Medulla oblongata (tissue), 1 donor: Measurements from ENCODE around the gene PRTN3.
"Not testable (repeated sequence)": the region's sequence is repeated elsewhere in the genome, so short reads cannot be mapped to it uniquely, and the experiment has no call there.

Experiments
- DNase-seq: peaks from one replicate; pipeline ENCODE4 v3.0.0-alpha.2; 2015; ENCODE audit errors: extremely low spot score

The PRTN3 gene

GRCh38 chr19:845707-846521 lies 5.1 kb downstream of the PRTN3 start:
- DNase-seq = no peak

- no peak for DNase-seq
These were observed 7.7 kb downstream of the PRTN3 start for GRCh38 chr19:848386-848921.

- DNase-seq = not testable (repeated sequence)
These were observed 8.4 kb downstream of the PRTN3 start for GRCh38 chr19:849195-849594.

GRCh38 chr19:850221-850978 lies 9.6 kb downstream of the PRTN3 start:
- peak; percentile 47 for DNase-seq

- DNase-seq = no peak
These were observed 10.2 kb downstream of the PRTN3 start for GRCh38 chr19:850979-851335.

- no peak for DNase-seq
These were observed 11.6 kb downstream of the PRTN3 start, which contains the start of gene ELANE for GRCh38 chr19:852136-853013. Gene ELANE (plus strand): TSS chr19:852303. CDS start chr19:852329, 26 bp downstream.

GRCh38 chr19:853014-853585 lies 12.3 kb downstream of the PRTN3 start:
- no peak for DNase-seq

GRCh38 chr19:853614-854220 lies 12.9 kb downstream of the PRTN3 start:
- not testable (repeated sequence) for DNase-seq

- no peak for DNase-seq
These were observed 13.8 kb downstream of the PRTN3 start for GRCh38 chr19:854549-854948.

- no peak for DNase-seq
These were observed 14.3 kb downstream of the PRTN3 start for GRCh38 chr19:855142-855541.

GRCh38 chr19:855566-856120 lies 14.8 kb downstream of the PRTN3 start:
- DNase-seq = no peak

GRCh38 chr19:858284-858683 lies 17.5 kb downstream of the PRTN3 start:
- no peak for DNase-seq

GRCh38 chr19:858868-859843 lies 18.4 kb downstream of the PRTN3 start, which contains the start of gene CFD:
Gene CFD (plus strand): TSS chr19:859664. CDS start chr19:859690, 26 bp downstream.
- DNase-seq = peak; percentile 44

GRCh38 chr19:861141-861755 lies 20.4 kb downstream of the PRTN3 start:
- DNase-seq = no peak

- DNase-seq = no peak
These were observed 21.2 kb downstream of the PRTN3 start for GRCh38 chr19:861756-862580.

GRCh38 chr19:862581-863314 lies 21.9 kb downstream of the PRTN3 start:
- DNase-seq = no peak

- DNase-seq = no peak
These were observed 22.5 kb downstream of the PRTN3 start for GRCh38 chr19:863315-863620.
